GM21576 (cell line): ENCODE data around the gene PER3.

Experiments
- ATAC-seq: cut with Tn5 transposase; IDR thresholded peaks from one replicate; pipeline ENCODE4 v1.9.1; 2021; ENCODE audit warnings: mild to moderate bottlenecking, moderate library complexity; ENCODE audit not compliant: unreplicated experiment

PER3 gene

GRCh38 chr1:7869136-7869920 is 85.2 kb downstream of the PER3 start:
- no peak for ATAC-seq

- ATAC-seq: no peak
Measured at GRCh38 chr1:7871136-7871535, 87.0 kb downstream of the PER3 start.

- no peak for ATAC-seq
Measured at GRCh38 chr1:7873801-7874795, 90.0 kb downstream of the PER3 start.

GRCh38 chr1:7878027-7878426 is 93.9 kb downstream of the PER3 start:
- no peak for ATAC-seq

GRCh38 chr1:7879228-7879627 is 95.1 kb downstream of the PER3 start:
- no peak for ATAC-seq

GRCh38 chr1:7884757-7885156 is 100.7 kb downstream of the PER3 start:
- ATAC-seq: no peak

- no peak for ATAC-seq
Measured at GRCh38 chr1:7885513-7886404, 101.7 kb downstream of the PER3 start.

- no peak for ATAC-seq
Measured at GRCh38 chr1:7886405-7886745, 102.3 kb downstream of the PER3 start.

- no peak for ATAC-seq
Measured at GRCh38 chr1:7888248-7889081, 104.4 kb downstream of the PER3 start.

GRCh38 chr1:7890853-7891252 is 106.8 kb downstream of the PER3 start:
- no peak for ATAC-seq

- ATAC-seq: no peak
Measured at GRCh38 chr1:7891804-7892203, 107.7 kb downstream of the PER3 start.

GRCh38 chr1:7893529-7894180 is 109.6 kb downstream of the PER3 start:
- no peak for ATAC-seq
